ENCODE measurements around the gene GDPGP1. TPM values are rescaled to one million over a fixed set of nuclear protein-coding genes. Genes with fewer than 3 reads are reported as not detected.

GDPGP1 gene
- total and polyA plus RNA-seq, 2 experiments from 2014 or later: 0.61 to 3.8 TPM

DNA sequence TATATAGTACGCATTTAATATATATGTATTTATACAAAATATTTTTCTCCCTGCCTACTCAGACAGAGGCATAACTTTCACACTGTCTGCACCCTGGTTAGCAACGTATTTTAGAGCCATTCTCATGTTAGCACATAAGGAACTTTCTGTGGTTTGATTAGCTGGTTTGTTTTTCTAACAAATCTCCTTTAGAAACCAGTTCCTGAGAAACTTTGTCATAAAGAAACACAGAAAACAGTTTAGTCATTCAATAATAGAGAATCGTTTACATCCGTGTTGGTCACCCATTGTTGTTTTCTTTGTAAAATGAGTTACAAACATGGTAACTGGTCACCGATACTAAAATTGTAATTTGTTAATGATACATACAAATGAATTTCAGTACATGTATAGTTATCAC, 25.5 kb downstream of the GDPGP1 start:
- 0 out of 2 replicates have a peak, but pooled peaks cover 3% of the 10 kb centered on the region for H3F3A ChIP-seq (replicated peaks; ENCODE audit: low read depth)
- H3K27me3 ChIP-seq (ENCODE audit: insufficient read depth): no peaks in the 10 kb centered on the region
- H3K27ac ChIP-seq (ENCODE audit: low read depth): no peak overlapping the region
- no peaks in the 10 kb centered on the region for H3K36me3 ChIP-seq (ENCODE audit: insufficient read depth)
- no peaks in the 10 kb centered on the region for H3K4me1 ChIP-seq (ENCODE audit: insufficient read depth)
- Mint-ChIP-seq H3K27ac (no peak overlapping the region), H3K4me1 (peaks cover 7% of the 10 kb centered on the region), H3K9me3 (no peaks in the 10 kb centered on the region; the same call in 2 of the 3 replicates), H3K36me3 (ENCODE audit: low read depth) (no peaks in the 10 kb centered on the region), H3K4me3 (no peak overlapping the region), H3K27me3 (ENCODE audit: insufficient read depth, low read depth, poor library complexity) (peaks cover 2% of the 10 kb centered on the region)
- H4K20me1 ChIP-seq (replicated peaks; ENCODE audit: insufficient read depth): no peaks in the 10 kb centered on the region
- no peak overlapping the region for H3K4me3 ChIP-seq
- H3K9me2 ChIP-seq (ENCODE audit: insufficient read depth): no peaks in the 10 kb centered on the region
- TF ChIP-seq NANOG (IDR thresholded peaks at IDR 0.05; ENCODE audit: borderline replicate concordance) (no peak), ZNF331 (CRISPR knock-in tag; IDR thresholded peaks at IDR 0.05; ENCODE audit: low read depth) (no peak), EZH2 (IDR thresholded peaks at IDR 0.05; ENCODE audit: low read depth, unreplicated experiment) (no peak), JUNB (IDR thresholded peaks at IDR 0.05; ENCODE audit: unreplicated experiment) (no peak), EZH2phosphoT487 (IDR thresholded peaks at IDR 0.05; ENCODE audit: unreplicated experiment) (no peak), POLR2AphosphoS5 (IDR thresholded peaks at IDR 0.05; ENCODE audit: low read depth) (no peak), ZNF114 (CRISPR knock-in tag; IDR thresholded peaks at IDR 0.05) (no peak), CREB1 (CRISPR knock-in tag; IDR thresholded peaks at IDR 0.05; ENCODE audit: low read depth) (no peak), STAT1 (IDR thresholded peaks at IDR 0.05; ENCODE audit: unreplicated experiment) (no peak)
- TF ChIP-seq, protein P1, sequence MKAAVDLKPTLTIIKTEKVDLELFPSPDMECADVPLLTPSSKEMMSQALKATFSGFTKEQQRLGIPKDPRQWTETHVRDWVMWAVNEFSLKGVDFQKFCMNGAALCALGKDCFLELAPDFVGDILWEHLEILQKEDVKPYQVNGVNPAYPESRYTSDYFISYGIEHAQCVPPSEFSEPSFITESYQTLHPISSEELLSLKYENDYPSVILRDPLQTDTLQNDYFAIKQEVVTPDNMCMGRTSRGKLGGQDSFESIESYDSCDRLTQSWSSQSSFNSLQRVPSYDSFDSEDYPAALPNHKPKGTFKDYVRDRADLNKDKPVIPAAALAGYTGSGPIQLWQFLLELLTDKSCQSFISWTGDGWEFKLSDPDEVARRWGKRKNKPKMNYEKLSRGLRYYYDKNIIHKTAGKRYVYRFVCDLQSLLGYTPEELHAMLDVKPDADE (IDR thresholded peaks at IDR 0.05): no peak
- TF ChIP-seq, protein P2, sequence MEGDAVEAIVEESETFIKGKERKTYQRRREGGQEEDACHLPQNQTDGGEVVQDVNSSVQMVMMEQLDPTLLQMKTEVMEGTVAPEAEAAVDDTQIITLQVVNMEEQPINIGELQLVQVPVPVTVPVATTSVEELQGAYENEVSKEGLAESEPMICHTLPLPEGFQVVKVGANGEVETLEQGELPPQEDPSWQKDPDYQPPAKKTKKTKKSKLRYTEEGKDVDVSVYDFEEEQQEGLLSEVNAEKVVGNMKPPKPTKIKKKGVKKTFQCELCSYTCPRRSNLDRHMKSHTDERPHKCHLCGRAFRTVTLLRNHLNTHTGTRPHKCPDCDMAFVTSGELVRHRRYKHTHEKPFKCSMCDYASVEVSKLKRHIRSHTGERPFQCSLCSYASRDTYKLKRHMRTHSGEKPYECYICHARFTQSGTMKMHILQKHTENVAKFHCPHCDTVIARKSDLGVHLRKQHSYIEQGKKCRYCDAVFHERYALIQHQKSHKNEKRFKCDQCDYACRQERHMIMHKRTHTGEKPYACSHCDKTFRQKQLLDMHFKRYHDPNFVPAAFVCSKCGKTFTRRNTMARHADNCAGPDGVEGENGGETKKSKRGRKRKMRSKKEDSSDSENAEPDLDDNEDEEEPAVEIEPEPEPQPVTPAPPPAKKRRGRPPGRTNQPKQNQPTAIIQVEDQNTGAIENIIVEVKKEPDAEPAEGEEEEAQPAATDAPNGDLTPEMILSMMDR (conservative IDR thresholded peaks at IDR 0.05; ENCODE audit: low read depth in 2 of 2): no peak
- TF ChIP-seq, protein P3, sequence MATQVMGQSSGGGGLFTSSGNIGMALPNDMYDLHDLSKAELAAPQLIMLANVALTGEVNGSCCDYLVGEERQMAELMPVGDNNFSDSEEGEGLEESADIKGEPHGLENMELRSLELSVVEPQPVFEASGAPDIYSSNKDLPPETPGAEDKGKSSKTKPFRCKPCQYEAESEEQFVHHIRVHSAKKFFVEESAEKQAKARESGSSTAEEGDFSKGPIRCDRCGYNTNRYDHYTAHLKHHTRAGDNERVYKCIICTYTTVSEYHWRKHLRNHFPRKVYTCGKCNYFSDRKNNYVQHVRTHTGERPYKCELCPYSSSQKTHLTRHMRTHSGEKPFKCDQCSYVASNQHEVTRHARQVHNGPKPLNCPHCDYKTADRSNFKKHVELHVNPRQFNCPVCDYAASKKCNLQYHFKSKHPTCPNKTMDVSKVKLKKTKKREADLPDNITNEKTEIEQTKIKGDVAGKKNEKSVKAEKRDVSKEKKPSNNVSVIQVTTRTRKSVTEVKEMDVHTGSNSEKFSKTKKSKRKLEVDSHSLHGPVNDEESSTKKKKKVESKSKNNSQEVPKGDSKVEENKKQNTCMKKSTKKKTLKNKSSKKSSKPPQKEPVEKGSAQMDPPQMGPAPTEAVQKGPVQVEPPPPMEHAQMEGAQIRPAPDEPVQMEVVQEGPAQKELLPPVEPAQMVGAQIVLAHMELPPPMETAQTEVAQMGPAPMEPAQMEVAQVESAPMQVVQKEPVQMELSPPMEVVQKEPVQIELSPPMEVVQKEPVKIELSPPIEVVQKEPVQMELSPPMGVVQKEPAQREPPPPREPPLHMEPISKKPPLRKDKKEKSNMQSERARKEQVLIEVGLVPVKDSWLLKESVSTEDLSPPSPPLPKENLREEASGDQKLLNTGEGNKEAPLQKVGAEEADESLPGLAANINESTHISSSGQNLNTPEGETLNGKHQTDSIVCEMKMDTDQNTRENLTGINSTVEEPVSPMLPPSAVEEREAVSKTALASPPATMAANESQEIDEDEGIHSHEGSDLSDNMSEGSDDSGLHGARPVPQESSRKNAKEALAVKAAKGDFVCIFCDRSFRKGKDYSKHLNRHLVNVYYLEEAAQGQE (IDR thresholded peaks at IDR 0.05; ENCODE audit: unreplicated experiment): no peak
- TF ChIP-seq, protein P4, sequence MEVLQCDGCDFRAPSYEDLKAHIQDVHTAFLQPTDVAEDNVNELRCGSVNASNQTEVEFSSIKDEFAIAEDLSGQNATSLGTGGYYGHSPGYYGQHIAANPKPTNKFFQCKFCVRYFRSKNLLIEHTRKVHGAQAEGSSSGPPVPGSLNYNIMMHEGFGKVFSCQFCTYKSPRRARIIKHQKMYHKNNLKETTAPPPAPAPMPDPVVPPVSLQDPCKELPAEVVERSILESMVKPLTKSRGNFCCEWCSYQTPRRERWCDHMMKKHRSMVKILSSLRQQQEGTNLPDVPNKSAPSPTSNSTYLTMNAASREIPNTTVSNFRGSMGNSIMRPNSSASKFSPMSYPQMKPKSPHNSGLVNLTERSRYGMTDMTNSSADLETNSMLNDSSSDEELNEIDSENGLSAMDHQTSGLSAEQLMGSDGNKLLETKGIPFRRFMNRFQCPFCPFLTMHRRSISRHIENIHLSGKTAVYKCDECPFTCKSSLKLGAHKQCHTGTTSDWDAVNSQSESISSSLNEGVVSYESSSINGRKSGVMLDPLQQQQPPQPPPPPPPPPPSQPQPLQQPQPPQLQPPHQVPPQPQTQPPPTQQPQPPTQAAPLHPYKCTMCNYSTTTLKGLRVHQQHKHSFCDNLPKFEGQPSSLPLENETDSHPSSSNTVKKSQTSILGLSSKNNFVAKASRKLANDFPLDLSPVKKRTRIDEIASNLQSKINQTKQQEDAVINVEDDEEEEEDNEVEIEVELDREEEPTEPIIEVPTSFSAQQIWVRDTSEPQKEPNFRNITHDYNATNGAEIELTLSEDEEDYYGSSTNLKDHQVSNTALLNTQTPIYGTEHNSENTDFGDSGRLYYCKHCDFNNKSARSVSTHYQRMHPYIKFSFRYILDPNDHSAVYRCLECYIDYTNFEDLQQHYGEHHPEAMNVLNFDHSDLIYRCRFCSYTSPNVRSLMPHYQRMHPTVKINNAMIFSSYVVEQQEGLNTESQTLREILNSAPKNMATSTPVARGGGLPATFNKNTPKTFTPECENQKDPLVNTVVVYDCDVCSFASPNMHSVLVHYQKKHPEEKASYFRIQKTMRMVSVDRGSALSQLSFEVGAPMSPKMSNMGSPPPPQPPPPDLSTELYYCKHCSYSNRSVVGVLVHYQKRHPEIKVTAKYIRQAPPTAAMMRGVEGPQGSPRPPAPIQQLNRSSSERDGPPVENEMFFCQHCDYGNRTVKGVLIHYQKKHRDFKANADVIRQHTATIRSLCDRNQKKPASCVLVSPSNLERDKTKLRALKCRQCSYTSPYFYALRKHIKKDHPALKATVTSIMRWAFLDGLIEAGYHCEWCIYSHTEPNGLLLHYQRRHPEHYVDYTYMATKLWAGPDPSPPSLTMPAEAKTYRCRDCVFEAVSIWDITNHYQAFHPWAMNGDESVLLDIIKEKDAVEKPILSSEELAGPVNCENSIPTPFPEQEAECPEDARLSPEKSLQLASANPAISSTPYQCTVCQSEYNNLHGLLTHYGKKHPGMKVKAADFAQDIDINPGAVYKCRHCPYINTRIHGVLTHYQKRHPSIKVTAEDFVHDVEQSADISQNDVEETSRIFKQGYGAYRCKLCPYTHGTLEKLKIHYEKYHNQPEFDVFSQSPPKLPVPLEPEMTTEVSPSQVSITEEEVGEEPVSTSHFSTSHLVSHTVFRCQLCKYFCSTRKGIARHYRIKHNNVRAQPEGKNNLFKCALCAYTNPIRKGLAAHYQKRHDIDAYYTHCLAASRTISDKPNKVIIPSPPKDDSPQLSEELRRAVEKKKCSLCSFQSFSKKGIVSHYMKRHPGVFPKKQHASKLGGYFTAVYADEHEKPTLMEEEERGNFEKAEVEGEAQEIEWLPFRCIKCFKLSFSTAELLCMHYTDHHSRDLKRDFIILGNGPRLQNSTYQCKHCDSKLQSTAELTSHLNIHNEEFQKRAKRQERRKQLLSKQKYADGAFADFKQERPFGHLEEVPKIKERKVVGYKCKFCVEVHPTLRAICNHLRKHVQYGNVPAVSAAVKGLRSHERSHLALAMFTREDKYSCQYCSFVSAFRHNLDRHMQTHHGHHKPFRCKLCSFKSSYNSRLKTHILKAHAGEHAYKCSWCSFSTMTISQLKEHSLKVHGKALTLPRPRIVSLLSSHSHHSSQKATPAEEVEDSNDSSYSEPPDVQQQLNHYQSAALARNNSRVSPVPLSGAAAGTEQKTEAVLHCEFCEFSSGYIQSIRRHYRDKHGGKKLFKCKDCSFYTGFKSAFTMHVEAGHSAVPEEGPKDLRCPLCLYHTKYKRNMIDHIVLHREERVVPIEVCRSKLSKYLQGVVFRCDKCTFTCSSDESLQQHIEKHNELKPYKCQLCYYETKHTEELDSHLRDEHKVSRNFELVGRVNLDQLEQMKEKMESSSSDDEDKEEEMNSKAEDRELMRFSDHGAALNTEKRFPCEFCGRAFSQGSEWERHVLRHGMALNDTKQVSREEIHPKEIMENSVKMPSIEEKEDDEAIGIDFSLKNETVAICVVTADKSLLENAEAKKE (CRISPR knock-in tag; IDR thresholded peaks at IDR 0.05): no peak
- DNase-seq (ENCODE audit: low spot score) (no peak), ATAC-seq (no peak)
- H2AFZ ChIP-seq: no peak overlapping the region
- H3K79me2 ChIP-seq (replicated peaks; ENCODE audit: insufficient read depth): 0 out of 2 replicates have a peak, but pooled peaks cover 3% of the 10 kb centered on the region
- H3K4me2 ChIP-seq: no peak overlapping the region
